Stimulated activated CD4-positive, alpha-beta T cell treated with anti-CD3 and anti-CD28 coated beads, TNF-alpha, amount 100 ng/mL, for 24 hours (primary cell): Measurements from ENCODE around the gene XG.

Experiments used
- DNase-seq, 3 experiments: peaks; one replicate each; pipeline ENCODE4 v3.0.0-alpha.2; 2020; ENCODE audit warnings: low read depth in 3 of 3

Gene XG

DNA sequence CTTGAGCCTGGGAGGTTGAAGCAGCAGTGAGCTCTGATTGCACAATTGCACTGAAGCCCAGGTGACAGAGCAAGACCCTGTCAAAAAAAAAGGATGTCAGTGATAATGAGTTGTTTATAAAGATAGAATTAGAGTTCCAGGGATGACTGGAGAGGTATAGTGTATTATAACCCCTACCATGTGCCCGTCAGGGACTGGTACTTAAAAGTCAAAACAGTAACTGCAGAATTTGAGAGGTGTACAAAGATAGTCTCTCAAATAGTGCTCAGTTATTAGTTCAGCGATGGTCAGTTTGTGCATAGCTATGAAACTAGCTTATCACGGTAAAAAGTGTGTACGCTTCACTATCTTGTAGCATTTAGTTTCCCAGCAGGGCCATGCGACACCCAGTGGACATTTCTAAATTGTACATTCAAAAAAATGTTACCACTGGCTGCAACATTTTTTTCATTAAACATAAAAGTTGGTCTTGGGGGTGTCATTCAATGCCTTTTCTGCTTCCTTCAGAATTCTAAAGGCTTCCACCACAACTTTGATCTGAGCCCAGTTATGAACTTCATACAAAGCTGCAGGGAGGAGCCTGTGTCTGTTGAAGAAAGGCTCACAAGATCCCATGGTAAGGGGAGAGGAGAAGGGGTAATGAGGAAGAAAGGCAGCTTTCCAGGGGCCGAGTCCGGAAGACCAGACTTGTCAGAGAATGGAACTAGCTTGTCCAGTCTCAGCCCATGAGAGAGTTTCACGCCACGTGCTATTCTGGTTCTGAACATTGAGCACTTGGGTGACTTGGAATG, 67.7 kb downstream of the XG start:
- no peak for DNase-seq

DNA sequence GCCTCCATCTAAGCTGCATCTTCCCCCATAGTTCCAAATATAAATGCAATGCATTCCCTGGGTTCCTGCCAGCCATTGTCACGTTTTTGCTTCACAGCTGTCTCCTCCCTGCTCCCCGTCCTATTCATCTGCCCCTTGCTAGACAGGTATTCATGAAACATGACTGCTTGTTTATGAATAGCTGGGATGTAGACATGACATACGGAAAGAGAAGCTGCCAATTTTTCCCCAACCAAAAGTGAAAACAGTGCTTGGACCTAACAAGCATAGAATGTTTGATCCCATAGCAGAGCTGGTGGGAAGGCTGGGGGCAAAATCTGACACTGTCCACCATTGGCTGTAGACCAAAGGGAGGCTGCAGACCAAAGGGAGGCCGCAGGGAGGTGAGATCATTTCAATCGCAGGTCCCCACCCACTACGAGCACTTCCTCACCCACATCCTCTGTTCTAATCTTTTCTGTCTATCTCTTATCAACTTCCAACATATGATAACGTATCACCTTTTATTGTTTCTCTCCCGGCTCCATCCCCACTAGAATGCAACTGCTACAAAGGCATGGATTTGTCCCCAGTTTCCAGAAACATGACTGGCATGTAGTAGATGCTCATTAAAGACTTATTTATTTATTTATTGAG, 68.4 kb downstream of the XG start:
- DNase-seq: no peak

DNA sequence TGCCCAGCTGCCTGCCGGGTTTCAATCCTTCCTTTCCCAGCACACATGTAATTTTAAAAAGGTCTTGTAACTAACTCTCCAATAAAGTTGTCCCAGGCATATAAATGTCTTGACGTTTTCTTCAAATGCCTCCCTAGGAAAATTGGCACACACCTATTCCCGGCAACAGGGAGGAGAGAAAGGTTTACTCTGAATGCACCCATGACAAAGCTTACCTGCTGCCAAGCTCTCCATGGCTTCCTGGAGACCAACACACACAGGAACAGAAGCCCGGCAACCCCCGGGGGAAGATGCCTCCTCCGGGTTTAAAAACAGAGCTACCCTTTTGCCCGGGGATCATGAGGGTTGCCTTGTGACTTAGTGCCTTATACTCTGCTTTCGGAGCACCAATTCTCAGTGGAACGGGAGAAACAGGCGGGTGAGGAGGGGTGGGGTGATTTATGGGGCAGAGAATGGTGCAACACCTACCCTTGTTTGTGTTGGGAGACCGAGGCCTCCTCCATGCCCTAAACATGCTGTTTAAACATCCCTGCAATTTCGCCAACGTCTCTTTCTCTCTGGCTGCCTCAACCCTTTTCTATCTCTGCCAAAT, 72.1 kb downstream of the XG start:
- no peak for DNase-seq

DNA sequence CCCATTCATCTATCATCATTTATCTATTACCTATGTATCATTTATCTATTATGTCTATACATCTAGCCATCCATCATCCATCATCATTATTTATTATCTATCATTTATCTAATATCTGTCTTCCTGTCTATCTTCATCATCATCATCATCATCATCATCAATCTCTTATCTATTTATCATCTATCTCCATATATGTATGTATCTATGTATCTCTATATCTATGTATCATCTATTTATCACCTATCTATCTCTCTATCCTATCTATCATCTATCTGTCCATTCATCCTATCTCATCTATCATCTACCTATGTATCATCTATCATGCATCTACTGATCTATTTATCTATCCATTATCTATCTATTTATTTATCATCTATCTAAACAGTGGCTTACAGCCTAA, 73.0 kb downstream of the XG start:
- DNase-seq: no peak

DNA sequence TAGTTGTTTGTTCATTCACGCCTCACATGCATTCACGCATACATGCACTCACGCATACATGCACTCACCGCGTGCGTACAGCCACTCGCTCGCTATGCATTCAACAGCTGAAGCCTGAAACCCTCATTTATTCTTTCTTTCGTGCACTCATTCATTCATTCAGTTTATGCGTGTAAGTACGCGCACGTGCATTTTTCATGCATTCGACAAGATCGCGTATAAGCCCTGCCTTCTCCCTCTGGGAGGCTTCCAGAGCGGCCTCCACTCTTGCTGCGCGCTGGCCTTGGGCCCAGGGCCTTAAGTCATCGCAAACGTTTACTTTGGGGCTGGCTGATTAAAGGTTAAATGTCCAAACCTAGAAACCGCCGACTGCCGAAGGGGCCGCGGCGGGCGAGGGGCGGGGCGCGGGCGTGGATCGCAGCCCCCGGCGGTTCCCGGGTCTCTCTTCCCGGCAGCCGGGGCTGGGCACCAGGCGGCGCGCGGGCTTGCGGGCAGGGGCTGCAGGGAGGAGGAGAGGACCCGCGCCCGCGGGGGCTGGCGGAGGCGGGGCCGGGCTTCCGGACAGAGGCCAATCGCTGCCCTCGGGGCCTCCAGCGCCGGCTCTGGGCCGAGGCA, 76.6 kb downstream of the XG start, which contains the start of gene GYG2:
GYG2 (plus strand) TSS at position 587 of the 615 bp plus-strand sequence. CDS start 1,259 bp downstream, outside the sequence.
- DNase-seq: no peak

DNA sequence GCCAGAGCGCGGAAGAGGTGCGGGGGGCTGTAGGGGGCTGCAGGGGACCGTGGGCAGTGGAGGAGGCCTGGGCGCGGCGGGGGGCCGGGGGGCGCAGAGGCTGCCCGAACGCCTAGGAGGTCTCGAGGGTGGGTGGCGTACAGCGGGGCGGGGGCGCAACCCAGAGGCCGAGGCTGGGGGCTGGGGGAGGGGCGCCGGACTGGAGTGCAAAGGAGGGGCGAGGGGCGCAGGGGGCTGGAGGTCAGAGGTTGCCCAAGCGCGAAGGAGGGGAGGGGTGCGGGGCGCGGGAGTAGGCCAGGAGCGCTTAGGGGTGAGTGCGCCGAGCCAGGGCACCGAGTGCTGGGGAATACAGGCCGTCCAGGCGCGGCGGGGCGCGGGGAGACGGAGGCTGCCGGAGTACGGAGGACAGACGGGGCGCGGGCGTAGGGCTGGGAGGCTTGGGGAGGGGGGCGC, 77.1 kb downstream of the XG start:
- DNase-seq: no peak

DNA sequence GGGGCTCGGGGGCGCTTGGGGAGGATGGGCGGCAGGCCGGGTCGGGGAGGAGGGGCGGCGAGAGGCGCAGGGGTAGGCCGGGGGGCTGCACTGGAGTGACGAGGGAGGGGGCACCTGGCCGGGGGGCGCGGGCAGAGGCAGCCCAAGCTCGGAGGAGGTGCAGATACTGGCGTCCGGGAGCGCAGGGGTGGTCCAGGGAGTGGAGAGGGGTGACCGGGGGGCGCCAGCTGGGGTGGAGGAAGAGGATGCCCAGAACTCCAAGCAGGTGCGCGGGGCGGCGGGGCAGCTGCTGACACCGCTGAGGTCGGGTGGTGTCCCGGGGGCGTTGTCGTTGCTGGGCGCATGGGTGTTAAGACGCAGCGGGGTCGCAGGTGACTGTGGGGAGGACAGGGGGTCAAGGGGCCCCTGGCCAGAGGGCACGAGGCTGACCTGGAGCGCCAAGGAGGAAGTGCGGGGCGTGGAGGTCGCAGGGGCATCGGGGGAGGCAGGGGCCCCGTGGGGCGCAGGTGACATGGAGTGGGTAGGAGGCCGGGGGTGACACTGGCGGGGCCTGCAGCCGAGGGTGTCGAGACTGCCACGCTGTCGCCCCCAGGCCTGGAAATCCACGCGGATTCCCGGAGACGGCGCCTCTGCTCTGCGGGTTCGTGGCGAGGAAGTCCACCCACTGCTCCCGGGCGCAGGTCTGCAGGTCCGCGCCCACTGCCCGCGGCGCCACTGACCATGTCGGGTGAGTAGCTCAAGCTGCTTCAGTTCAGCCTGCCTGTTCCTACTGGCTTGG, 77.8 kb downstream of the XG start:
- DNase-seq: no peak

DNA sequence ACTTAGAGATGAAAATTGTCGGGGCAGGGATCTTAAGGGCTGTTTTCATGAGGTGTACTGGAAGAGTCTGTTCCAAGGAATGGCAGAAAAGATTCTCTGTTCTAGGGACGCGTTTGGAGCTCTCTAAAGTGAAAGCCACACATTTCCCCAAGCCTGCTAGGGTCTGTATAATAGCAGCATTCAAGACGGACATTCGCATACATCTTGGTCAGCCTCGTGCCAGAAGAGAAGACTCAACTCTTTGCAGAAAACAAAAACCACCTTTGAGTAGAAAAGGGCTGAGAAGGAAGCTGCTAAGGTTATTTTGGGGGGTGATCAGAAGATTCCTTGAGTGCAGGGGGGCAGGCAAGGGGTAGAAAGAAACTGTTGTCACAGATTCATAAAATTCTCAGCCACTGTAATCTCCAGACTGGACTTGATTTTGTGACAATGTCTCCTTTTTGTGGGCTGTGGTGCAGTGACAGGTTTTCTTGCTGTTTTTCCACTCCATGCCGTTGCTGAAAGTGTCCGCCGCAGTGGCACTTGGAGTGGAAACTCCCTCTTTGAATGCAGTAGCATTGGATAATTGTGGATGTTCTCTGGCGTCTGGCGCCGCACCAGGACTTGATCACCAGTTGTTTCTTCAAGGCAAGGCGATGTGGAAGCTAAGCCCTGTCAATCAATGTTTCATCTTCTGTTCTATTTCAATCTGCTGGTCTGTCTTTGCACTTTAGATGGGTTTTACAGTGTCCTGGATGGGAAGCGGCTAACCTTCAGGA, 79.8 kb downstream of the XG start:
- DNase-seq: no peak

DNA sequence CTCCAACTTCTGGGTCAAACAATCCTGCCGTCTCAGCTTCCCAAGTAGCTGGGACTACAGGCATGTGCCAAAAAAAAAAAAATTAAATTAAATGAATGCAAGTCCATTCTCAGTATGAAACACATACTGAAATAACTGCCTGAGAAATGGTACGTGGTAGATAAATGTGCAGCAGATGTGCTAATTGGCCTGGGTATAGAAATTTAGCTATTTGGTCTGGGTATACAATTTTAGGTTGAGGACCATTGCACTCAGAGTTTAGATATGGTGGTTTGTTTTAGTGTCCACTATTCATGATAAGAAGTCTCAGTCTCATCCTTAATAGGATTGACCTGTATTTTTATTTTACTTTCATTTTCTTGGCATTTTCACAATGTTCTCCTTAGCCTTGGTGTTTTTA, 86.1 kb downstream of the XG start:
- DNase-seq: no peak

DNA sequence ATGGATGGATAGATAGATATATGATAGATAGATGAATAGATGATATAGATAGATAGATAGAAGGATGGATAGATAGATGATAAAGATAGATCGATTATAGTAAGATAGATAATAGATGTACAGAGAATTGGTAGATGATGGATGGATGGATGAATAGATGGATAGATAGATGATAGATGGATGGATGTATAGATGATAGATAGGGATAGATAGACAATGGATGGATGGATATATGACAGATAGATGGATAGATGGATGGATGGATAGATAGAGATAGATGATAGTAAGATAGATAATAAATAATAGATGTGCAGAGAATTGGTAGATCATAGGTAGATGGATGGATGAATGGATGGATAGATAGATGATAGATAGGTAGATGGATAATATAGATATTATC, 89.1 kb downstream of the XG start:
- no peak for DNase-seq

DNA sequence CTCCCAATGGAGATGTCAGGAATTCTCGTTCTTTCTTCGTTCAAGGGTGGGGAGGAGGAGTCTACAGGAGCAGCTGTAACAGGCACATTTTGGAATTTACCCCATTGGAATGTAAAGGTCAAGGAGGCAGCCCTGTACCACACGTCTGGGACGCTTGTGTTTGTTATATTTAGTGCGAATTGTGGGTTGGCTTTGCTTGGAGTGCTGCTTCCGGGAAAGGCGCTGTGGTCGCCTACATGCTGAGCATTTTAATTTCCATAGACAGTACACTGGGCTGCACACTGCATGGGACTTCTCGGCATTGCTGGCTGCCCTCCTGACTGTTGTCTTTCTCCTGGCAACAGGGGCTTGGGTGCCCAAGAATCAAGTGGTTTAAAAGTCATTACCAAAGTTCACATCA, 89.7 kb downstream of the XG start:
- DNase-seq: no peak

DNA sequence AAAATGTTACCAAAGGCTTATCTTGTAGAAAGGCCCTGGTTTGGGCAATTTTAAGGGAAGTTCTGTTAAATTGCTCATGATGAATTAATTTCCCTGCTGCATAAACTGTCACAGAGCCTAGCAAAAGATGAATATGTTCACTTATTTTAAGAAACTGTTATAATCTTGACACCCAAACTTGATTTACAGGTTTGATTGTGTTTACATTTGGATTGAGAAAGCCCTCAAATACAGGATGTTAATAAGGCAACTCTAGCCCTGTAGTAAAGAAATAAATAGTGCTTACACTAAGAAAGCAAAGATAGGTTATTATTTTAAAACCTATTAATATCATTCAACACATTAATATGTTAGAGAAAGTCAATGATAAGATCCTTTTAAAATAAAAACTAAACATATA, 95.2 kb downstream of the XG start:
- no peak for DNase-seq

DNA sequence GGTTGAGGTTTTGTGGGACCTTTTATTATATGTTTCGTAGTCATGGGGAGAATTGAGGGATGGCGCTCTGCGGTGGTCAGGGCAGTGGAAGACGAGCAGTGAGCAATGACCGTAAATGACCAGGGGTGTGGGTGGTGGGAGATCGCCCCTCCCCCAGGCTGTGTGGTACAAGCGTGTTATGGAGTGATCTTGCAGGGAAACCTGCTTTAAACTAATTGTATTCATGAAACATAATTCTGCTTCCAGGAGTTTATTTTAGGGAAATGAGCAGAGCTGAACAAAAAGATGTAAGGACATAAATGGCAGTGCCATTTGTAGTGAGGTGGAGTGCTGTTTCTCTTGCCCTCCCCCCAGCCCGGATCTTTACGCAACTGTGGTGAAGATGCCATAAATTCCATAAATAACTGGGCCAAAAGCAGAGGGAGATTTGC, 97.0 kb downstream of the XG start:
- DNase-seq: no peak

DNA sequence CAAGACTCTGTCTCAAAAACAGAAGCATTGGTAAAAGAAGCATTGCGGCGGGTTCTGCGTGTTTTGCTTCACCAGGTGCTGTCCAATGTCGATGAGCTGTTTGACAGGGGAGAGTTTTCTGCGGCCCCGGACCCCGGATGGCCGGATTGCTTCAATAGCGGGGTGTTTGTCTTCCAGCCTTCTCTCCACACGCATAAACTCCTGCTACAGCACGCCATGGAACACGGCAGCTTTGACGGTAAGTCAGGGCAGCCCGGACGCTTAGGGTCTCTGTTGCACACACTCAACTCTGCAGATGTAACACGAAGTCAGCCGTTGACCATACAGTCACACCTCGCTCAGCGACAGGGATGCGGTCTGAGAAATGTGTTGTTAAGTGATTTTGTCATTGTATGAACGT, 103.1 kb downstream of the XG start:
- no peak for DNase-seq

DNA sequence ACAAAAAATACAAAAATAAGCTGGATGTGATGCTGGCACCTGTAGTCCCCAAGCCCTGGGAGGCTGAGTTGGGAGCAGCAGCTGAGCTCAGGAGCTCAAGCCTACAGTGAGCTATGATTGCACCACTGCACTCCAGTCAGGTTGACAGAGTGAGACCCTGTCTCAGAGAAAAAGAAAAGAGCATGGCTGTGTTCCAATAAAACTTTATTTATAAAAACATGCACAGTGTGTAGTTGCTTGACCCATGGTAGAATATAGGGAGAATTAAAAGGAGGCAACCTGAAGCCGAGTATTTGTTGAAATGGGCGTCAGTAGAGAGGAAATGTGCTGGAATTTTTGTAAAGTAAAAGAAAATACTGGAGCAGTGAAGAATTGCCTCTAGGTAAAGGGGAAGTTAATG, 103.9 kb downstream of the XG start:
- no peak for DNase-seq

DNA sequence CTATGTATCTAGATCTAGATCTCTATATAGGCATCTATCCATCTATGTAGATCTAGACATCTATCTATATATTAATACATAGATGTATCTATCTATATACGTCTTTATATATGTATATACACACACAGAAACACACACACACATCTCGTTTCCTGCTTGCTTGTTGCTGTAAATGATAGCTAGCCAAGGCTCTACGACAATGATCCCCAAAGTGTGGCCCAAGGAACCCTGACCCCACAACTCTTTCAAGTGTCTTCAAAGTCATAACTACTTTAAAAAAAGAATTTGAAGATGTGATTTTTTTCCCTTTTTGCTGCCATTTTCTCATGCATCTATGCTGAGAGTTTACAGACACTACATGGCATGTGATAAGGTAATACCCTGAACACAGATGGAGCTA, 105.7 kb downstream of the XG start:
- DNase-seq: no peak

DNA sequence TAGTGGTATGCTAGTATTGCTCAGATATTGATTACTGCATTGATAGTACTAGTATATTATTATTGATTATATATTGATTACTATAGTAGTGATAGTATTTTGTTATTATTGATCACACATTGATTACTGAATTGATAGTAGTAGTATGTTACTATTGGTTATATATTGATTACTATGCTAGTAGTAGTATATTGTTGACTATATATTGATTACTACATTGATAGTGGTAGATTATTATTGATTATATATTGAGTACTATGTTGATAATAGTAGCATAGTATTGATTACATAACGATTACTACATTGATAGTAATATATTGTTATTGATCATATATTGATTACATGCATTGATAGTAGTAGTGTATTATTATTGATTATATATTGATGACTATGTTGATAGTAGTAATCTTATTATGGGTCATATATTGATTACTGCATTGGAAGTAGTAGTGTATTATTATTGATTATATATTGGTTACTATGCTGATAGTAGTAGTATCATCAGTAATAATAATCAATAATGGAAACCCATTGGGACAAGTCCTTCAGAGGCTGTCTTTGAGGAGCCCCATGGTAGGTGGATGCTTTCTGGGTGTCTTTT, 107.5 kb downstream of the XG start:
- DNase-seq: no peak

DNA sequence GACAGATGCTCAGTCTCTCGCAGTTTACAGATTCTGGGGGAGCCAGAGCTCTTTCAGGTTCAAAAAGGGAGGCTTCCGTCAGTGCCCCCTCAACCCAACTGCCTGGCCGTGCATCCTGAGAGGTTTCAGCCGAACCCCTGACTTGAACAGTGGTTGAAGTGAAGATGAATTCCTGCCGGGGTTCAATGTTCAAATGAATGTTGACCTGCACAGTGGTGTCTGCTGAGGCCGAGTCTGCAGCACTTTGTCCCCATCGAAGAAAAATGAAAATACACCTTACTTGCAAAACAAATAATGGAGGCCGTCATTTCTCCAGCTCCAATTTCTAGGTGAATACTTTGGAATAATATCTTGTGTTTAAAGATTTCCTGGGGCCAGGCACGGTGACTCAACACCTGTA, 110.6 kb downstream of the XG start:
- no peak for DNase-seq

DNA sequence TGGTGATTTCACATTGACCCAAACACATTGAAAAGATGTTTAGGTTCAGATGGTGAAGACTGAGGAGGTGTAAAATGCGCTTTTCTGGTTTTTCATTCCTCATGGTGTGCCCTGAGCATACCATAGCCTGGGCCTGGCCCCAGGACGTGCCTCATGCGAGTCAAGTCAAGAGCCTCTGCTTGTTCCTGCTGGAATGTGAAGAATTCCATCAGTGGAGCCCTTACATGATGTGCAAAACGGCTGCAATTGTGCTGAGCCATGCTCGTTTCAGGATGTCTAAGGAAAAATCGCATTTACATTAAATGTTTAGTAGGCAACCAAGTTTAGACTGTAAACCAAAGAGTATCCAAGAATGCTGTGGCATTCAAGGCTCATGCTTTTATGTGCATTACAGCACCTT, 111.8 kb downstream of the XG start:
- DNase-seq: no peak
